Natural killer cell (primary cell): ENCODE data around the gene COX19. TPM values are rescaled to one million over a fixed set of nuclear protein-coding genes. Genes with fewer than 3 reads are reported as not detected.
A peak's percentile ranks its signal among the peaks of the same experiment; 100 is the strongest.

Source experiments
- ATAC-seq, 3 donors: fragments of 150-1000 bp in 2 of 3; fragments of 200-7000 bp in 1 of 3; cut with Tn5 transposase; 1 replicate in 1 of 3; 2 replicates in 2 of 3; pipeline ENCODE4 v1.10.0; 2021; ENCODE audit warnings: mild to moderate bottlenecking in 2 of 3, moderate library complexity in 2 of 3
- DNase-seq, 2 donors: peaks; one replicate each; pipeline versions ENCODE4 v3.0.0 to v3.0.0-alpha.2; 2013 to 2021; ENCODE audit warnings: mixed read lengths in 1 of 2
- H3K27ac ChIP-seq: one replicate; pipeline ENCODE4 v1.5.1; 2013; ENCODE audit warnings: mild to moderate bottlenecking, low read length
- H3K27me3 ChIP-seq: one replicate; pipeline ENCODE4 v1.6.1; 2013; ENCODE audit warnings: low read length; ENCODE audit not compliant: control insufficient read depth, insufficient read depth
- H3K36me3 ChIP-seq: one replicate; pipeline ENCODE4 v1.6.1; 2013; ENCODE audit warnings: low read length; ENCODE audit not compliant: control insufficient read depth, insufficient read depth
- H3K4me1 ChIP-seq: one replicate; pipeline ENCODE4 v1.6.1; 2013; ENCODE audit warnings: low read length; ENCODE audit not compliant: control insufficient read depth, insufficient read depth
- H3K4me3 ChIP-seq: one replicate; pipeline ENCODE4 v1.5.1; 2013; ENCODE audit warnings: low read length
- H3K9me3 ChIP-seq: one replicate; pipeline ENCODE4 v1.6.1; 2013; ENCODE audit warnings: low read length; ENCODE audit not compliant: control insufficient read depth, insufficient read depth
- H3K27ac Mint-ChIP-seq, 2 donors: one replicate each; pipeline ENCODE4 v1.8.0; 2022; ENCODE audit warnings: mild to moderate bottlenecking in 2 of 2, mixed read lengths in 2 of 2, moderate library complexity in 1 of 2
- H3K27me3 Mint-ChIP-seq, 2 donors: one replicate each; pipeline ENCODE4 v1.8.0; 2022; ENCODE audit warnings: low read depth in 2 of 2, mixed read lengths in 2 of 2
- H3K36me3 Mint-ChIP-seq: one replicate; pipeline ENCODE4 v1.8.0; 2022; ENCODE audit warnings: mixed read lengths
- H3K4me1 Mint-ChIP-seq, 2 donors: one replicate each; pipeline ENCODE4 v1.8.0; 2022; ENCODE audit warnings: mixed read lengths in 2 of 2
- H3K4me3 Mint-ChIP-seq: one replicate; pipeline ENCODE4 v1.8.0; 2022; ENCODE audit warnings: mild to moderate bottlenecking, moderate library complexity, mixed read lengths
- H3K9me3 Mint-ChIP-seq, 2 donors: one replicate each; pipeline ENCODE4 v1.8.0; 2022; ENCODE audit warnings: mixed read lengths in 2 of 2
- WGBS: methylation state at CpG from one replicate; pipeline ENCODE4 v1.1.7; 2013; ENCODE audit warnings: missing lambda C conversion rate; ENCODE audit not compliant: insufficient coverage; 5-methylcytosine and 5-hydroxymethylcytosine counted together
- intact Hi-C: fragments of 100-400 bp; cut with micrococcal nuclease; formaldehyde crosslinking; loops from one replicate; pipeline ENCODE4 v1.14.2; 2022
- total RNA-seq, 4 donors: library from RNA; stranded (reverse); fragments of 120-200 nt in 1 of 4; gene quantifications; one replicate each; pipeline versions ENCODE4 v1.2.3 to v1.2.4, GENCODE V29; 2013 to 2022
- TF ChIP-seq, protein P1 (sequence below): fragments of 200-600 bp; IDR thresholded peaks from one replicate; pipeline ENCODE4 v1.8.0; 2022; ENCODE audit warnings: antibody characterized with exemption

The COX19 gene
- total RNA-seq, 3 donors from 2014 or later (not counting 1 experiment from before 2014, with no cell fraction given): 33.6 to 38.3 (median 33.6) TPM

DNA sequence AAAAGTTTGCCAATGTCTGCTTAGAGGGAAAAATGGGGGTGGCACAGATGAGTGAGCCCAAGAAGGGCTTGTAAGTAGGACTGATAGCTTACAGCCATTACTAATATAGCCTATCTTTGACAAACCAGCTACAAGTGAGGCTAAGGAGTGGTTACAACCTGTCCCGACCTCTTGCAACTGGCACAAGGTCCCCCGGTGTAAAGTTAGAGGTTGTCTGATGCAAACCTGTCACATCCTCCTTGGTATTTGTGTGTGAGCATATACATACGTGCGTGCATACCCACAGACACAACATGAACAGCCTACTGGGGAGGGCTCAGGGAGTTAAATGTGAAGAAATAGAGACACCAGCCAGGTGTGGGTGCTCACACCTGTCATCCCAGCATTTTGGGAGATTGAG, 35.5 kb downstream of the COX19 start:
- TF ChIP-seq, protein P1, sequence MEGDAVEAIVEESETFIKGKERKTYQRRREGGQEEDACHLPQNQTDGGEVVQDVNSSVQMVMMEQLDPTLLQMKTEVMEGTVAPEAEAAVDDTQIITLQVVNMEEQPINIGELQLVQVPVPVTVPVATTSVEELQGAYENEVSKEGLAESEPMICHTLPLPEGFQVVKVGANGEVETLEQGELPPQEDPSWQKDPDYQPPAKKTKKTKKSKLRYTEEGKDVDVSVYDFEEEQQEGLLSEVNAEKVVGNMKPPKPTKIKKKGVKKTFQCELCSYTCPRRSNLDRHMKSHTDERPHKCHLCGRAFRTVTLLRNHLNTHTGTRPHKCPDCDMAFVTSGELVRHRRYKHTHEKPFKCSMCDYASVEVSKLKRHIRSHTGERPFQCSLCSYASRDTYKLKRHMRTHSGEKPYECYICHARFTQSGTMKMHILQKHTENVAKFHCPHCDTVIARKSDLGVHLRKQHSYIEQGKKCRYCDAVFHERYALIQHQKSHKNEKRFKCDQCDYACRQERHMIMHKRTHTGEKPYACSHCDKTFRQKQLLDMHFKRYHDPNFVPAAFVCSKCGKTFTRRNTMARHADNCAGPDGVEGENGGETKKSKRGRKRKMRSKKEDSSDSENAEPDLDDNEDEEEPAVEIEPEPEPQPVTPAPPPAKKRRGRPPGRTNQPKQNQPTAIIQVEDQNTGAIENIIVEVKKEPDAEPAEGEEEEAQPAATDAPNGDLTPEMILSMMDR: no peak
- Histone ChIP-seq H3K27me3 (no peaks in the 10 kb centered on the region), H3K4me1 (peaks cover 33% of the 10 kb centered on the region), H3K27ac (no peak overlapping the region), H3K4me3 (no peak overlapping the region), H3K36me3 (peaks cover 4% of the 10 kb centered on the region), H3K9me3 (no peaks in the 10 kb centered on the region)
- ATAC-seq: peak; percentile 64 to 90 (median 75)
- H3K27ac Mint-ChIP-seq: peak overlapping the region; percentile 54 to 73
- H3K4me3 Mint-ChIP-seq: peak overlapping the region; percentile 47
- peaks cover 31 to 45% of the 10 kb centered on the region in 2 donors for H3K4me1 Mint-ChIP-seq
- intact Hi-C loops: no loop called here
- 70% methylated on average over 4 of the region's 4 CpGs for WGBS
- H3K27me3 Mint-ChIP-seq: no peaks in the 10 kb centered on the region
- no peaks in the 10 kb centered on the region for H3K9me3 Mint-ChIP-seq
- H3K36me3 Mint-ChIP-seq: no peaks in the 10 kb centered on the region
- peak in 1 of 2 donors; percentile 30 for DNase-seq

DNA sequence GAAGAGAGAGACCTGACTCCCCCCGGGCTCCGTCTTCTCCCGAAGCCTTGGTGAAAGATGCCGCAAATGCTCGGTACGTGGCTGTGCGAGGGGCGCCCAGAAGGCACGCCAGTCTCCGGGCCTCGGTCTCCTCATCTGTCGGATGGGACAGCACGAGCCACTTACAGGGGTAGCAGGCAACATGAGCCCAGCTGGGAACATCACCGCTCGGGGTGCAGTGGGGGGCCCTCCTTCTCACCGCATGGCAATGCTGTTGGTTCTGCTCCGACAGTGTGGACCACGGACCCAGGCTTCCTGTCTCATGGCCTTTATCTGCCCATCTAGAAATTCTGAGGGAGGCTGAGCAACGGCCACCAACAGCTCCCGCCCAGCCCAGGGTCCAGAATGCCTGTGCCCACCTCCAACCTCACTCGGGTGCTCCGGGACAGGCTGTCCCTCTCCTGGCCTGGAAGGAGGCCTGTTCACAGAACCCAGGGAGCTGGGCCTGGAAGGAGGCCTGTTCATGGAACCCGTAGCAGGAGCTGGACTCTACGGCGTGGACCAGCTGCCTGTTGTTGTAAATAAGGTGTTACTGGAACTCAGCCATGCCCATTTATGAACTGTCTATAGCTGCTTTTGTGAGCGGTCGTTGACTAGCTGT, 36.7 kb downstream of the COX19 start:
- WGBS: 96% methylated on average over 27 of the region's 27 CpGs
- intact Hi-C loops: no loop called here
- no peaks in the 10 kb centered on the region for H3K9me3 ChIP-seq
- H3K27me3 ChIP-seq: no peaks in the 10 kb centered on the region
- DNase-seq: no peak
- Mint-ChIP-seq H3K4me1 (peaks cover 31 to 45% of the 10 kb centered on the region in 2 donors), H3K27ac (peak overlapping the region; percentile 9 to 18), H3K36me3 (no peaks in the 10 kb centered on the region), H3K9me3 (no peaks in the 10 kb centered on the region), H3K27me3 (no peaks in the 10 kb centered on the region), H3K4me3 (no peak overlapping the region)
- no peak for ATAC-seq
- H3K4me3 ChIP-seq: no peak overlapping the region
- TF ChIP-seq, protein P1: no peak
- peaks cover 37% of the 10 kb centered on the region for H3K4me1 ChIP-seq
- H3K27ac ChIP-seq: no peak overlapping the region
- peaks cover 9% of the 10 kb centered on the region for H3K36me3 ChIP-seq

DNA sequence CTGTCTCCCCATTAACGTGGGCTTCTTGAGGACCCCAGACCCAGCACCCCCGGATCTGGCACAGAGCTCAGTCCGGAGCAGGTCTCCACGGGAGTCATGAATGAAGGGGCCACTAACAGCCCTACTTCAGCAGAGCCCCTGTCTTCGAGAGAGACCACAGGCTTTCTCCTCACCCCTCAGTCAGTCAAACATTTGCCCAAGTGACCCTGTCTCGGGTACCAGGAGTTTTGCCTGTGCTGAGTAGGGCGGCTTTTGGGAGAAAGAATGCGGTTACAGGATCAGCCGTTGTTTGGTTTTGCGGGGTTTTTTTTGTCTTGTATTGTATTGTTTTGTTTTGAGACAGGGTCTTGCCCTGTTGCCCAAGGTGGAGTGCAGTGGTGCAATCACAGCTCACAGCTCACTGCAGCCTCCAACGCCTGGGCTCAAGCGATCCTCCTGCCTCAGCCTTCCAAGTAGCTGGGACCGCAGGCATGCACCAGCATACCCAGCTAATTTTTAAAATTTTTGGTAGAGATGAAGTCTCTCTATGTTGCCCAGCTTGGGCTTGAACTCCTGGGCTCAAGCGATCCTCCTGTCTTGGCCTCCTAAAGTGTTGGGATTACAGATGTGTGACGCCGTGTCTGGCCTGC, 37.4 kb downstream of the COX19 start:
- H3K4me3 ChIP-seq: no peak overlapping the region
- no peaks in the 10 kb centered on the region for H3K27me3 Mint-ChIP-seq
- no peak overlapping the region for H3K27ac ChIP-seq
- H3K27me3 ChIP-seq: no peaks in the 10 kb centered on the region
- intact Hi-C loops: no loop called here
- ATAC-seq (no peak), DNase-seq (no peak)
- no peaks in the 10 kb centered on the region for H3K9me3 ChIP-seq
- 94% methylated on average over 16 of the region's 16 CpGs for WGBS
- H3K4me3 Mint-ChIP-seq: peak overlapping the region; percentile 25
- no peaks in the 10 kb centered on the region for H3K36me3 Mint-ChIP-seq
- H3K4me1 ChIP-seq: peaks cover 37% of the 10 kb centered on the region
- H3K36me3 ChIP-seq: peaks cover 9% of the 10 kb centered on the region
- H3K27ac Mint-ChIP-seq: peak overlapping the region; percentile 18 to 58
- peaks cover 31 to 45% of the 10 kb centered on the region in 2 donors for H3K4me1 Mint-ChIP-seq
- TF ChIP-seq, protein P1: no peak
- no peaks in the 10 kb centered on the region for H3K9me3 Mint-ChIP-seq
